Tibial artery (tissue), 4 donors: ENCODE measurements around the gene SLC41A3.
A peak's percentile ranks its signal among the peaks of the same experiment; 100 is the strongest.
"Not testable (repeated sequence)": the region's sequence is repeated elsewhere in the genome, so short reads cannot be mapped to it uniquely, and the experiment has no call there.

Source experiments
- DNase-seq, 2 donors: peaks; one replicate each; pipeline ENCODE4 v3.0.0-alpha.2; 2019
- H3K27ac ChIP-seq, 2 donors: fragments of 200-600 bp; sonication (generic) in 1 of 2; 1 replicate in 1 of 2; 2 replicates in 1 of 2; pipeline ENCODE4 v1.5.1; 2018 to 2019; ENCODE audit warnings: mild to moderate bottlenecking in 1 of 2
- H3K27me3 ChIP-seq, 2 donors: fragments of 200-600 bp; sonication (generic) in 1 of 2; one replicate each; pipeline versions ENCODE4 v1.5.1 to v1.6.0; 2016 to 2019
- H3K36me3 ChIP-seq, 3 donors: fragments of 200-600 bp; sonication (generic) in 2 of 3; one replicate each; pipeline ENCODE4 v1.5.1; 2016 to 2019; ENCODE audit warnings: mild to moderate bottlenecking in 2 of 3
- H3K4me1 ChIP-seq, 4 donors: fragments of 200-600 bp; sonication (generic) in 2 of 4; 1 replicate in 3 of 4; 2 replicates in 1 of 4; pipeline ENCODE4 v1.5.1; 2016 to 2019
- H3K4me3 ChIP-seq, 2 donors: fragments of 200-600 bp; sonication (generic) in 1 of 2; 1 replicate in 1 of 2; 2 replicates in 1 of 2; pipeline ENCODE4 v1.5.1; 2018 to 2019; ENCODE audit warnings: mild to moderate bottlenecking in 2 of 2
- H3K9me3 ChIP-seq, 3 donors: fragments of 200-600 bp; sonication (generic) in 1 of 3; one replicate each; pipeline ENCODE4 v1.5.1; 2016 to 2019
- intact Hi-C: fragments of 100-400 bp; cut with DNase I; formaldehyde crosslinking; loops from one replicate; pipeline ENCODE4 v1.15.0; 2023; ENCODE audit warnings: low total_unique reads
- TF ChIP-seq, protein P1 (sequence below), 2 experiments: fragments of 200-600 bp in 1 of 2; fragments of 450-650 bp in 1 of 2; IDR thresholded peaks; one replicate each; pipeline ENCODE4 v1.5.1; 2017 to 2019; ENCODE audit warnings: antibody characterized with exemption in 2 of 2, mild to moderate bottlenecking in 1 of 2, moderate library complexity in 1 of 2

SLC41A3 gene

DNA sequence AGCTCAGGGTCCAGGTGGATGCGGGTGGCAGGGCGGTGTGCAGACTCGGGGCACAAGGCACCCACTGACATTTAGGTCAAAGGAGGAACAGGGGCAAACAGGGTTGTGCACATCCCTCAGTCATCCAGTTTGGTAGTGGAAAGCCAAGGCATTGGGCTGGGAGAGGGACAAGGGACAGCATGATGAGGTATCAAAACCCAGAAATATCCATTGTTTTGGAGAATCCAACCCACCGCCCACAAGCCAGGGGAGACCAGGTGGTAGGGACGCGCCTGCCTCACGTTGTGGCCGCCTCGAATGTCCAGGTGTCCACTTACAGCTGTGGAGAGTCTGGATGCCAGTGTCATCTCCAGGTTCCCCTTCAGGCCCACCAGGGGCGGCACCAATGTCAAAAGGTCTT lies 33.3 kb downstream of the SLC41A3 start:
- DNase-seq: no peak
- intact Hi-C loops: no loop called here
- Histone ChIP-seq H3K27ac (no peak overlapping the region), H3K27me3 (no peaks in the 10 kb centered on the region), H3K4me1 (no peaks in the 10 kb centered on the region), H3K36me3 (peaks cover 16 to 42% (median 29%) of the 10 kb centered on the region in 3 donors), H3K9me3 (peaks cover 0 to 14% (median 4%) of the 10 kb centered on the region in 3 donors), H3K4me3 (no peak overlapping the region)
- TF ChIP-seq, protein P1, sequence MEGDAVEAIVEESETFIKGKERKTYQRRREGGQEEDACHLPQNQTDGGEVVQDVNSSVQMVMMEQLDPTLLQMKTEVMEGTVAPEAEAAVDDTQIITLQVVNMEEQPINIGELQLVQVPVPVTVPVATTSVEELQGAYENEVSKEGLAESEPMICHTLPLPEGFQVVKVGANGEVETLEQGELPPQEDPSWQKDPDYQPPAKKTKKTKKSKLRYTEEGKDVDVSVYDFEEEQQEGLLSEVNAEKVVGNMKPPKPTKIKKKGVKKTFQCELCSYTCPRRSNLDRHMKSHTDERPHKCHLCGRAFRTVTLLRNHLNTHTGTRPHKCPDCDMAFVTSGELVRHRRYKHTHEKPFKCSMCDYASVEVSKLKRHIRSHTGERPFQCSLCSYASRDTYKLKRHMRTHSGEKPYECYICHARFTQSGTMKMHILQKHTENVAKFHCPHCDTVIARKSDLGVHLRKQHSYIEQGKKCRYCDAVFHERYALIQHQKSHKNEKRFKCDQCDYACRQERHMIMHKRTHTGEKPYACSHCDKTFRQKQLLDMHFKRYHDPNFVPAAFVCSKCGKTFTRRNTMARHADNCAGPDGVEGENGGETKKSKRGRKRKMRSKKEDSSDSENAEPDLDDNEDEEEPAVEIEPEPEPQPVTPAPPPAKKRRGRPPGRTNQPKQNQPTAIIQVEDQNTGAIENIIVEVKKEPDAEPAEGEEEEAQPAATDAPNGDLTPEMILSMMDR (IDR thresholded peaks at IDR 0.05): no peak

DNA sequence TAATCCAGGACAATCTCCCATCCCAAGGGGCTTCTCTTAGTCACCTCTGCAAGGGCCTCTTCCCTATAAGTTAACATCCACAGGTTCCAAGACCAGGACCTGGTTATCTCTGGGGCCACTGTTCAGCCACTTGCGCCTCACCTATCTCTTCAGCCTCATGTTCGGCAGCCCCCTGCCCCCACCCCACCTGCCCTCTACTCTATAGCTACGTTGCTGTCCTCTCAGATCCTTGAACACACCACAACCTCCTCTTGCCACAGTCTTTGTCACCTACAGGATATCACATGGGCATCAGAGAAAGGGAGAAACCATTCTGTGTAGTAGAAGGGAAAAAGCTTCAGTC lies 33.9 kb downstream of the SLC41A3 start:
- intact Hi-C loops: no loop called here
- no peak overlapping the region for H3K27ac ChIP-seq
- TF ChIP-seq, protein P1 (IDR thresholded peaks at IDR 0.05): no peak

DNA sequence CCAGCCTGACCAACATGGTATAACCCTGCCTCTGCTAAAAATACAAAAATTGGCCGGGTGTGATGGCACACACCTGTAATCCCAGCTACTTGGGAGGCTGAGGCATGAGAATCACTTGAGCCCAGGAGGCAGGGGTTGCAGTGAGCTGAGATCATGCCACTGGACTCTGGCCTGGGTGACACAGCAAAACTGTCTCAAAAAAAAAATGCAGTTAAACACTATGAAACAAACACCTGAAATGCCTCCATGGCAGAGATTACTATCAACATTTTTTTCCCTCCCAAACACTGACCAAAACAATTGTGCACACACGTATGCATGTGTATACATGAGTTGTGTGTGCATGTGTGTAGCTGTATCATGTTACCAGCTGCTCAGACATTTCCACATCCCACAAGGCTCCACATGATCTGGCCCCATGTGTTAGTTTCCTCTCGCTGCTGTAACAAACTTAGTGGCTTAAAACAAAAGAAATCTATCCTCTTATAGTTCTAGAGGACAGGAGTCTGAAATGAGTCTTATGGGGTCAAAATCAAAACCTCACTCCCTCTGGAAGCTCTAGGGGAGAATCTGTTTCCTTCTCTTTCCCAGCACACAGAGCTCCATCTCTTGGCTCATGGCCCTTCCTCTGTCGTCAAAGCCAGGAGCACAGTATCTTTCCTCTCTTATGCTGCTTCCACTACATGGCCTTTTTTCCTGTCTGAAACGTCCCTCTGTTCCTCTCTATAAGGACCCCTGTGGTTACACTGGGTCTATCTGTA lies 34.5 kb downstream of the SLC41A3 start:
- TF ChIP-seq, protein P1 (IDR thresholded peaks at IDR 0.05): no peak
- peaks cover 16 to 42% (median 28%) of the 10 kb centered on the region in 3 donors for H3K36me3 ChIP-seq
- no peak for DNase-seq

More for the DNA sequence above, 33.9 kb downstream of the SLC41A3 start:
- Histone ChIP-seq H3K36me3 (peaks cover 16 to 42% (median 28%) of the 10 kb centered on the region in 3 donors), H3K4me1 (no peaks in the 10 kb centered on the region), H3K9me3 (peaks cover 0 to 14% (median 4%) of the 10 kb centered on the region in 3 donors), H3K4me3 (no peak overlapping the region), H3K27me3 (no peaks in the 10 kb centered on the region)
- DNase-seq: no peak

DNA sequence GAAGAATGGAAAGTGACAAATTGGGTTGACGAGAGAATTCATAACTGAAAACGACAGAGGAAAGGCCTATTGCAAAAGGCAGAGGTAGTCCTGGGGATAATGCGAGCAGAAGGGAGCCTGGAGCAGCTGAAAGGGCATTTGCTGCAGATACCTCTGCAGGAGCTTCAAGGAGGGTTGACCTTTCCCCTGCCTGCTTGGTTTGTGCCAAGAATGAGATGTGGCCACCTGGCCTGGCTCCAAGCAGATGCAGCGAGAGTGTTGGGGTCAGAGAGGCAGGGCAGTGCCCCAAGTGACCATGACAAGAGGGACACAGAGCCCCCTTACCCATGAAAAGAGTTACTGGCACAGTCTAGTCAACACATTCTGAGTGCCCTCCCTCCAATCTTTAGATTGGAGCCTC lies 43.5 kb downstream of the SLC41A3 start:
- Histone ChIP-seq H3K4me3 (no peak overlapping the region), H3K36me3 (peaks cover 5 to 8% (median 6%) of the 10 kb centered on the region in 3 donors), H3K9me3 (no peaks in the 10 kb centered on the region), H3K27ac (no peak overlapping the region), H3K4me1 (no peaks in the 10 kb centered on the region), H3K27me3 (no peaks in the 10 kb centered on the region)
- intact Hi-C loops: no loop called here
- peak in 1 of 2 donors; percentile 17 for DNase-seq
- TF ChIP-seq, protein P1 (IDR thresholded peaks at IDR 0.05): no peak

More for the DNA sequence above, 34.5 kb downstream of the SLC41A3 start:
- Histone ChIP-seq H3K9me3 (peaks cover 0 to 14% (median 4%) of the 10 kb centered on the region in 3 donors), H3K27ac (no peak overlapping the region), H3K4me1 (no peaks in the 10 kb centered on the region), H3K27me3 (no peaks in the 10 kb centered on the region), H3K4me3 (no peak overlapping the region)
- intact Hi-C loops: no loop called here

DNA sequence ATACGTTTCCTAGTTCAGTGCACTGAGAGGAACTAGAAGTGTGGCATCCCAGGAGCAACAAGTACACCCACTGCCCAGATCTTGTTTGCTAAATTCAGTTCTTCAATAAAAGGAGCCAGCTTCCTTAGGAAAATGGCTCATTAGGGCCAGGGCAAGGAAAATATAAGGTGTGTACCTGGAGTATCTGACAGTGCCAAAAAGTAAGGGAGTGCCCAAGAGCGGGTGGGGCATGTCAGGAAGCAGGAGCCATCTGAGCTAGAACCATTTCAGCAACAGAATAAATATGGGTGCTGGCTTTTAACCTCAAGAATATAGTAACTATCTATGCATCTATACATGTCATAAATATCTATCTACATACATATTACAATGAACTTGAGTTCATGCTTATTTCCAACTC lies 44.1 kb downstream of the SLC41A3 start:
- Histone ChIP-seq H3K9me3 (no peaks in the 10 kb centered on the region), H3K27ac (no peak overlapping the region), H3K4me1 (no peaks in the 10 kb centered on the region), H3K27me3 (no peaks in the 10 kb centered on the region), H3K4me3 (no peak overlapping the region), H3K36me3 (peaks cover 5 to 13% (median 6%) of the 10 kb centered on the region in 3 donors)
- intact Hi-C loops: no loop called here
- peak in 1 of 2 donors; percentile 2 for DNase-seq
- TF ChIP-seq, protein P1 (IDR thresholded peaks at IDR 0.05): no peak

DNA sequence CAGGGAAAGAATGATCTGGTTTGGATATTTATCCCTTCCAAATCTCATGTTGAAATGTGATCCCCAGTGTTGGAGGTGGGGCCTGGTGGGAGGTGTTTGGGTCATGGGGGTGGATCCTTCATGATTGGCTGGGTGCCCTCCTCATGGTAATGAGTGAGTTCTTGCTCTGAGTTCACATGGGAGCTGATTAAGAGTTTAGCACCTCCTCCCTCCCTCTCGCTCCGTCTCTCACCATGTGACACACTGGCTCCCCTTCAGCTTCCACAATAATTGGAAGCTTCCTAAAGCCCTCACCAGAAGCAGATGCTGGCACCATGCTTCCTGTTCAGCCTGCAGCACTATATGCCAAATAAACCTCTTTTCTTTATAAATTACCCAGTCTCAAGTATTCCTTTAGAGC lies 45.1 kb downstream of the SLC41A3 start:
- DNase-seq: peak in 1 of 2 donors; percentile 5
- H3K4me1 ChIP-seq, H3K9me3 ChIP-seq, H3K27me3 ChIP-seq, H3K4me3 ChIP-seq, H3K27ac ChIP-seq, intact Hi-C loops: not testable (repeated sequence)
- peaks cover 5 to 22% (median 13%) of the 10 kb centered on the region in 3 donors for H3K36me3 ChIP-seq
